NT2/D1 (cell line): ENCODE data around the gene SRD5A3.

Experiments
- DNase-seq: peaks from one replicate; pipeline ENCODE4 v3.0.0-alpha.2; 2011; ENCODE audit warnings: low read depth, low spot score
- H3K27me3 ChIP-seq: 2 replicates; pipeline ENCODE4 v1.6.0; 2011; ENCODE audit warnings: mild to moderate bottlenecking; ENCODE audit not compliant: insufficient read length, insufficient read depth
- H3K36me3 ChIP-seq: 2 replicates; pipeline ENCODE4 v1.6.1; 2011; ENCODE audit warnings: mild to moderate bottlenecking, low read length, mixed read lengths; ENCODE audit not compliant: insufficient read depth, insufficient read length
- H3K4me1 ChIP-seq: 2 replicates; pipeline ENCODE4 v1.5.1; 2011; ENCODE audit not compliant: insufficient read depth, insufficient read length
- H3K4me3 ChIP-seq: 2 replicates; pipeline ENCODE4 v1.5.1; 2011; ENCODE audit warnings: low read depth; ENCODE audit not compliant: insufficient read length
- H3K9ac ChIP-seq: 2 replicates; pipeline ENCODE4 v1.6.0; 2011; ENCODE audit warnings: low read depth; ENCODE audit not compliant: insufficient read length
- H3K9me3 ChIP-seq: 2 replicates; pipeline ENCODE4 v1.5.1; 2011; ENCODE audit warnings: mild to moderate bottlenecking, low read length; ENCODE audit not compliant: insufficient read depth
- SUZ12 ChIP-seq: IDR thresholded peaks from 2 replicates; pipeline ENCODE4 v1.6.1; 2011; ENCODE audit not compliant: insufficient read length, insufficient read depth; ENCODE audit errors: extremely low read depth
- YY1 ChIP-seq: IDR thresholded peaks from 2 replicates; pipeline ENCODE4 v1.6.1; 2011; ENCODE audit not compliant: insufficient read length, insufficient read depth
- ZNF274 ChIP-seq: IDR thresholded peaks from 2 replicates; pipeline ENCODE4 v1.6.1; 2011; ENCODE audit warnings: mild to moderate bottlenecking, low read depth, low read length

The SRD5A3 gene

DNA sequence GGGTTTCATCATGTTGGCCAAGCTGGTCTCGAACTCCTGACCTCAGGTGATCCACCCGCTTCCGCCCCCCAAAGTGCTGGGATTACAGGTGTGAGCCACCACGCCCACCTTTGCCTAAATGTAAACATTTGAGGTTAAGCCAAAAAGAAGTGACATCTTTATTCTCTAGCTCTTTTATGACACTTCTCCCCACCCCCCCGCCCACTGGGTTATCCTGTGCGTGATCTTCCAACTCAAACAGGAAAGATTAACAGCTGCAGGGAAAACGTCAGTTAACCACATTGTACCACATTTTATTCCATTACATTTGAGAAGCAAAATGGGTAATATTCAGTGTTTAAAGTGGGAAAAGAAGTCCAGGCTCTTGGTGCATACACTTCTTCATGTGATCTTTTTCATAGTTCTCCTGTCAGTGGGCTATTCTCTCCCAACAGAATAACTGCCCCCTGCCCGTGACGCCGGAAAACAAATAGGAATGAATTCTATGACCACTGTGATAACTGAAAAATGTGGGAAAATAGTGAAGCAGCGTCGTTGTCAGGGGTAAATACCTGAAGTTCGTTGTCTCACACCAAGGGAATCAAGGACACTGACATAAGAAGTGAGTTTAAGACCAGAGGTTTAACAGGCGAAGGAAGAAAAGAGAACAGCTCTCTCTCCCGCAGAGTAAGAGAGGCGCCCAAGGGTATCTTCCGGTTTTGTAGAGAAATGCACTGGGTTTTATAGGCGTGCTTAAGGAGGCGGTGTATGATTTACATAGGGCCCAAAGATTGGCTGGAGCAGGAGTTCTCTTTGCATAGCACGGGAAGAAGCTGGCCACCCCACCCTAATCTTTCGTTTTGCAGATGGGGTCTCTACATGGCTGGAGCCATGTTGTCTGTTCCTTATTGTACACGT lies 9.7 kb upstream of the SRD5A3 start:
- DNase-seq = no peak
- no peak overlapping the region for H3K4me3 ChIP-seq

DNA sequence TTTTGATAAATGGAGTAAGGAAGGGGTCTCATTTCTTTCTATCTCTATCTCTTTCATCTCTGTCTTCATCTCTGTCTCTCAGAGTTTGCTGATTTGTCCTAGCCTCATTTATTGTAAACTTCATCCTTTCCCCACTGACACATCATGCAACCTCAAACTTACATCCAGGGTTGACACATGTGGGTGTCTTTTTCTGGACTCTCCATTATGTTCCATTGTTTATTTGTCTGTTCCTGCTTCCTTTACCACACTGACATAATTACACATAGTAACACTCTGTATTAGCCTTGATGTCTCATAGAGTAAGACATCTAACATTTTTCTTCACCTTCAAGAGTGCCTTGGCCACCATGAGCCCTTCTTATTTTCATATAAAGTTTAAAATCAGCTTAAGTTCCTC lies 8.1 kb upstream of the SRD5A3 start:
- H3K27me3 ChIP-seq = no peaks in the 10 kb centered on the region
- H3K4me3 ChIP-seq = no peak overlapping the region
- no peak for TF ChIP-seq ZNF274
- no peak for TF ChIP-seq SUZ12
- no peak for TF ChIP-seq YY1
- H3K9ac ChIP-seq = no peak overlapping the region
- no peak for DNase-seq
- peaks cover 7% of the 10 kb centered on the region; the same call in 1 of the 2 replicates for H3K9me3 ChIP-seq
- H3K36me3 ChIP-seq = no peaks in the 10 kb centered on the region
- no peaks in the 10 kb centered on the region for H3K4me1 ChIP-seq

More for the DNA sequence above, 9.7 kb upstream of the SRD5A3 start:
- TF ChIP-seq SUZ12 (no peak), YY1 (no peak), ZNF274 (no peak)
- Histone ChIP-seq H3K4me1 (no peaks in the 10 kb centered on the region), H3K27me3 (no peaks in the 10 kb centered on the region), H3K9me3 (peaks cover 7% of the 10 kb centered on the region; the same call in 1 of the 2 replicates), H3K9ac (no peak overlapping the region), H3K36me3 (no peaks in the 10 kb centered on the region)

DNA sequence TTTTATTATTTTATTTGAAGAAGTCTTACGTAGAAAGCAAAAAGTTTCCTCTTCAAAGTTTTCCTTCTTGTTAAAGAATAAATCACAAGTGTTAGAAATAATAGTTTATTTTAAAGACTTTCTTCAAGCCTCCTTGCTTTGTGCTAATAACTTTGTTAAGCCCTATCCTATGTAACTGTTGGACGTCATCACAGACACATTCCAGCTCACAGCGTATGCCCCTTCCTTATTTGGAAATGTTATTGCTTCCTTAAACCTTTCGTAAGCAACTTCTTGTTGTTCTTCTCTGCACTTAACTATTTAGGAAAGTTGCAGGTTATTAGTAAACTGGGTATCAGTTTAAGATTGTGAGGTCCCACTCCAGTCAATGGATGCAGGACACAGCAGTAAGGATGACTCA lies 7.6 kb upstream of the SRD5A3 start:
- H3K9me3 ChIP-seq = peaks cover 11% of the 10 kb centered on the region; the same call in 1 of the 2 replicates
- no peaks in the 10 kb centered on the region for H3K27me3 ChIP-seq
- no peak overlapping the region for H3K4me3 ChIP-seq
- no peak for DNase-seq
- H3K36me3 ChIP-seq = no peaks in the 10 kb centered on the region
- TF ChIP-seq ZNF274 (no peak), YY1 (no peak)
- H3K4me1 ChIP-seq = no peaks in the 10 kb centered on the region
- no peak overlapping the region for H3K9ac ChIP-seq

DNA sequence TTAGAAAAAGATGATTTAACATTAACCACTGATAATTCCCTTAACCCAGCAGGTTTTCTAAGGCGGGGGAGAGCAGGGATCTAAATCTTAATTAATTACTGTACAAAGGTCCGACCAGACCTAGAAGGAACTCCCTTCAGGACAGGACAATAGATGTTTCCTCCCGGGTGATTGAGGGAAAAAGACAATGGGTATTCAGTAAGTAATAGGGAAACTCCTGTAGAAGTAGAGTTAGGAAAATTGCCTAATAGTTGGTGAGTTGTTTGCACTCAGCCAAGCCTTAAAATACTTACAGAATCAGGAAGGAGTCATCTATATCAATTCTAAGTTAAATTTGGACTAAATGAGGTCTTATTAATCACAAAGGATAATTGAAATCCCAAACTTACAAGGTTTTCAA lies 5.8 kb upstream of the SRD5A3 start:
- H3K9ac ChIP-seq = no peak overlapping the region
- no peaks in the 10 kb centered on the region for H3K4me1 ChIP-seq
- no peaks in the 10 kb centered on the region for H3K27me3 ChIP-seq
- H3K36me3 ChIP-seq = no peaks in the 10 kb centered on the region
- H3K9me3 ChIP-seq = peaks cover 15% of the 10 kb centered on the region; the same call in 1 of the 2 replicates
- no peak for TF ChIP-seq SUZ12
- TF ChIP-seq YY1 = no peak
- no peak for TF ChIP-seq ZNF274
- H3K4me3 ChIP-seq = no peak overlapping the region
- no peak for DNase-seq

DNA sequence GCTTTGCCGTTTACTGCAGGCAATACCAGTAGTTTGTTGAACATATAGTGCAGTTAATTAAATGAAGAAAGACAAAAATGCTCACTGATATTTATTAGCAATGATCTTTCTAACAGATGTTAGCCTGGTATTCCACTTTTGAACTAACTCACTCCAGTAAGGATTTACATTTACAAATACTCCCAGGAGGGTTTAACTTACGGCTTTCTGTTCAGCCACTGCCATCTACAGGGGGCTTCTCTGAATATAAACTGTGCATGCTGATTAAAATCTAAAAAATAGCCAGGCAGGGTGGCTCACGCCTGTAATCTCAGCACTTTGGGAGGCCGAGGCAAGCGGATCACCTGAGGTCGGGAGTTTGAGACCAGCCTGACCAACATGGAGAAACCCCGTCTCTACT lies 2.2 kb upstream of the SRD5A3 start:
- no peak for DNase-seq
- Histone ChIP-seq H3K4me3 (no peak overlapping the region), H3K9me3 (peaks cover 11% of the 10 kb centered on the region; the same call in 1 of the 2 replicates), H3K9ac (no peak overlapping the region), H3K4me1 (no peaks in the 10 kb centered on the region), H3K27me3 (no peaks in the 10 kb centered on the region), H3K36me3 (no peaks in the 10 kb centered on the region)
- TF ChIP-seq YY1 = no peak
- TF ChIP-seq ZNF274 = no peak
- TF ChIP-seq SUZ12 = no peak

DNA sequence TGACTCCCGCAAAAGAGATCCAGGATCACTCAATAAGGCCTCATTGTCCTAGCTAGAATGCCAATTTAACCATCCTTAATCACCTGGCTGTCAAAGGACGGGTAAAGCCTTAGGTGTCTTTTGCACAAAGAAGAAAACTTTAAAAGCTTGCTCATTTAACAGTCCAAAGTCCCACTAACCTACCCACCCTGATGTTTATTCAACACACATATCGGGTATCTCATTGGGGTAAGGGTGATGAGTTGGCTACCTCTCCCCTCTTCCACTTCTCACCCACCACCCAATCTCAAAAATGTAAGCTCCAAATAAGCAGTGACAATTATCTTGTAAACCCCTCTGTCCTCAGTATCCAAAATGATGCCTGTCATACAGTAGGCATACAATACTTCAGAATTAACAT lies 988 bp upstream of the SRD5A3 start:
- no peaks in the 10 kb centered on the region for H3K36me3 ChIP-seq
- TF ChIP-seq SUZ12 (no peak), YY1 (no peak), ZNF274 (no peak)
- no peak overlapping the region for H3K9ac ChIP-seq
- H3K27me3 ChIP-seq = no peaks in the 10 kb centered on the region
- H3K9me3 ChIP-seq = peaks cover 8% of the 10 kb centered on the region; the same call in 1 of the 2 replicates
- H3K4me1 ChIP-seq = no peaks in the 10 kb centered on the region
- H3K4me3 ChIP-seq = no peak overlapping the region
- no peak for DNase-seq

DNA sequence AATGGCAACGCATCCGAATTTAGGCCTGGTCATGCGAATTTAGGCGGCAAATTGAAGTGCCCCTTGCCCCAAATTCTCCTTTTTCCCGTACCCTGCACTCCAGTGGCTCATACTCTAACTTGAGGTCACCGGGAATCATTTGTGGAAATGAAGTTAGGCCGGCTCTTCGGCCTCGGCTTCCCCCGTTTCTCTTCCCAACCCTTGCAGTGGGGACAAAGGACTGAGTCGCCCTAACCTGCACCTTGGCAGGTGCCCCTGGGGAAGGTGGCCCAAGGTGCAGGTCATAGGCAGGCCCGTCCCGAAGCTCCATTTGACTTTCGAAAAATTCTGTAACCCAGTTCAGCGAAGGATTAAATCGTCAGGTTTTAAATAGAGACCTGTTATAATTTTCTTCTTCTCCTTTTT lies 811 bp downstream of the SRD5A3 start:
- H3K9ac ChIP-seq = peak overlapping the region; percentile 86
- TF ChIP-seq YY1 = no peak
- TF ChIP-seq SUZ12 = no peak
- no peak for TF ChIP-seq ZNF274
- no peak for DNase-seq
- no peaks in the 10 kb centered on the region for H3K4me1 ChIP-seq
- peaks cover 8% of the 10 kb centered on the region; the same call in 1 of the 2 replicates for H3K9me3 ChIP-seq
- no peaks in the 10 kb centered on the region for H3K27me3 ChIP-seq
- peaks cover 2% of the 10 kb centered on the region for H3K36me3 ChIP-seq
- peak overlapping the region; percentile 60 for H3K4me3 ChIP-seq
